GM12872 (cell line): ENCODE measurements around the gene APBA2.

ENCODE experiments used
- TF ChIP-seq, protein P1 (sequence below): IDR thresholded peaks from 3 replicates; pipeline ENCODE4 v1.5.1; 2011; ENCODE audit warnings: low read depth, mild to moderate bottlenecking, low read length, moderate library complexity; ENCODE audit not compliant: insufficient read depth

APBA2 gene

DNA sequence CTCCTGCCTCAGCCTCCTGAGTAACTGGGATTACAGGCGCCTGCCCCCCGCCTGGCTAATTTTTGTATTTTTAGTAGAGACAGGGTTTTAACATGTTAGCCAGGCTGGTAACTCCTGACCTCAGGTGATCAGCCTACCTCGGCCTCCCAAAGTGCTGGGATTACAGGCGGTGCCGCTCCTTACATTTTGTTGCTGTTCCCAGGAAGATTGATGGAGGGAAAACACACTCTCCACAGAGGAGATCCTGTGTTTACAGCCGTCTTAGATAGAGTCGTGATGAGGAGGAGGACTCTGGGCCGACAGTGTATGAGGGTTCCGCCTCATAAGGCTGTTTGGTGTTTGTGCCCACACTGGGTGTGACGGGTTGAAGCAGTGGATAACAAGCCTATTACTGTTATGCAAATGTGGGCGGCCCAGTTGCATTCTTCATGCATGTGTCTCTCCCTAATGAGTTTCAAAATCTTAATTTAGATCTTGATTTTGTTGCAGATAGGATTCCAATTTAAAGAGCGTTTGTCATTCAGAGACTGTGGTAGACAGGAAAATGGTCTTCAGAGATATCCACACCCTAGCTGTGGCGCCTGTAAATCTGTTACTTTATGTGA lies 60.0 kb downstream of the APBA2 start:
- TF ChIP-seq, protein P1, sequence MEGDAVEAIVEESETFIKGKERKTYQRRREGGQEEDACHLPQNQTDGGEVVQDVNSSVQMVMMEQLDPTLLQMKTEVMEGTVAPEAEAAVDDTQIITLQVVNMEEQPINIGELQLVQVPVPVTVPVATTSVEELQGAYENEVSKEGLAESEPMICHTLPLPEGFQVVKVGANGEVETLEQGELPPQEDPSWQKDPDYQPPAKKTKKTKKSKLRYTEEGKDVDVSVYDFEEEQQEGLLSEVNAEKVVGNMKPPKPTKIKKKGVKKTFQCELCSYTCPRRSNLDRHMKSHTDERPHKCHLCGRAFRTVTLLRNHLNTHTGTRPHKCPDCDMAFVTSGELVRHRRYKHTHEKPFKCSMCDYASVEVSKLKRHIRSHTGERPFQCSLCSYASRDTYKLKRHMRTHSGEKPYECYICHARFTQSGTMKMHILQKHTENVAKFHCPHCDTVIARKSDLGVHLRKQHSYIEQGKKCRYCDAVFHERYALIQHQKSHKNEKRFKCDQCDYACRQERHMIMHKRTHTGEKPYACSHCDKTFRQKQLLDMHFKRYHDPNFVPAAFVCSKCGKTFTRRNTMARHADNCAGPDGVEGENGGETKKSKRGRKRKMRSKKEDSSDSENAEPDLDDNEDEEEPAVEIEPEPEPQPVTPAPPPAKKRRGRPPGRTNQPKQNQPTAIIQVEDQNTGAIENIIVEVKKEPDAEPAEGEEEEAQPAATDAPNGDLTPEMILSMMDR: no peak

DNA sequence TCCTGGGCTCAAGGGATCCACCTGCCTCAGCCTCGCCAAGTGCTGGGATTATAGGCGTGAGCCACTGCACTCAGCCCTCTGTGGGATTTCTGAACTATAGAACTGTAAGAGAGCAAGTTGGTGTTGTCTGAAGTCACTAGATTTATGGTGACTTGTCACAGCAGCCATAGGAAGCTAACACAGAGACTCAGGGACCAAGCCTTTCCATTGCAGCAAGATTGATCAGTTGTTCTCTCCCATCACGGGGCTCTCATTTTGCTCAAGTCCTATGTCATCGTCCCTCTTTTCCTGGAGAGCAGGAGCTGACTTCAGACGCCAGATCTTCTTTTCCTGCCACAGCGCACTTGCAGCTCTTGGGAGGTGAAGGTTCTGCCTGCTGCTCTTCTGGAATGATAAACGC lies 61.0 kb downstream of the APBA2 start:
- TF ChIP-seq, protein P1: no peak

- TF ChIP-seq, protein P1: no peak
Measured at GRCh38 chr15:28947221-28947674, 61.5 kb downstream of the APBA2 start.

- TF ChIP-seq, protein P1: no peak
Measured at GRCh38 chr15:28948036-28948435, 62.3 kb downstream of the APBA2 start.

- TF ChIP-seq, protein P1: no peak
Measured at GRCh38 chr15:28950916-28951315, 65.1 kb downstream of the APBA2 start.

GRCh38 chr15:28952666-28953491 lies 67.1 kb downstream of the APBA2 start:
- TF ChIP-seq, protein P1: no peak

- TF ChIP-seq, protein P1: no peak
Measured at GRCh38 chr15:28953573-28954195, 67.9 kb downstream of the APBA2 start.
